Measurements from ENCODE around the gene C1QTNF4. TPM values are rescaled to one million over a fixed set of nuclear protein-coding genes. Genes with fewer than 3 reads are reported as not detected.

Gene C1QTNF4
- total and polyA plus RNA-seq, 2 of the 13 experiments (the other 11 are each of a cell fraction or from before 2014, with no cell fraction given) = not detected

DNA sequence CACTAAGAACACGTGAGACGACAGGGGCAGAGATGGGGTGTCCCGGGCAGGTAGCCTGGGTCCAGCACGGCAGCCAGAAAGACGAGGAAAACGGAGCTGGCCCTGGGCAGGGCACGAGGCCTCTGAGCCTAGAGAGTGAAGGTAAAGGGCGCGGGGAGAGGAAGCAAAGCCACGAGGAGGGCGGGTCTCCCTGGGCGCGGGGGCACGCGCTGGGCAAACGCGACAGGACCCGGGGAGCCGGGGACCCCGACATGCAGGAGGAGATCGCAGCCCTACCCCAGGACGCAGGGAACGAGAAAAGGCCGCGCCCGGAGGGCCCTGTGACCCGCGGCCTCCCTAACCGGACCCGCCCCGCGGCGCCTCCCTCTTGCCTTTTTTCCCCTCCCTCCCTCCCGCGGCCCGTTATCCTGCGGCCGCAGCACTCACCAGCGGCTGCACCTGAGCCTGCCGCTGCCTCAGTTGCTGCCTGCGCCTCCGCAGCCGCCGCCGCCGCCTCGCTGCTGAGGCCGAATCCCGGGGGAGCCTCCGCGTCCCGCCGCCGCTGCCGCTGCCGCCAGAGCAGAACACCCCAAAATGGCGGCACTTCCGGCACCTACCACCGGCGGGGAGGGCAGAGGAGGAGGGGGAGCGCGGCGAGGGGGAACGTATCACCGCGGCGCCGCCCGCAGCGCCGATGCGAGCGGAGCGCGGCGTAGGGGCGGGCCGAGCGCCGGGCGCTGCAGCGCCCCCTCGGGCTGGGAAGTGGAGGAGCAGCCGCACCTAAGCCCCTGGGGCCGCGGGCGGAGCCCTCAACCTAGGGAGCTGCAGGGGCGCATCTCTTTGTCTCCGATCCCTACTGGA lies 41.4 kb downstream of the C1QTNF4 start, which contains the start of gene CELF1 (continued):
- TF ChIP-seq, protein P1, sequence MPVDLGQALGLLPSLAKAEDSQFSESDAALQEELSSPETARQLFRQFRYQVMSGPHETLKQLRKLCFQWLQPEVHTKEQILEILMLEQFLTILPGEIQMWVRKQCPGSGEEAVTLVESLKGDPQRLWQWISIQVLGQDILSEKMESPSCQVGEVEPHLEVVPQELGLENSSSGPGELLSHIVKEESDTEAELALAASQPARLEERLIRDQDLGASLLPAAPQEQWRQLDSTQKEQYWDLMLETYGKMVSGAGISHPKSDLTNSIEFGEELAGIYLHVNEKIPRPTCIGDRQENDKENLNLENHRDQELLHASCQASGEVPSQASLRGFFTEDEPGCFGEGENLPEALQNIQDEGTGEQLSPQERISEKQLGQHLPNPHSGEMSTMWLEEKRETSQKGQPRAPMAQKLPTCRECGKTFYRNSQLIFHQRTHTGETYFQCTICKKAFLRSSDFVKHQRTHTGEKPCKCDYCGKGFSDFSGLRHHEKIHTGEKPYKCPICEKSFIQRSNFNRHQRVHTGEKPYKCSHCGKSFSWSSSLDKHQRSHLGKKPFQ (CRISPR knock-in tag; IDR thresholded peaks at IDR 0.05; ENCODE audit: insufficient replicate concordance) = no peak
- TF ChIP-seq WIZ (CRISPR knock-in tag; IDR thresholded peaks at IDR 0.05) (0 out of 2 replicates have a peak, but pooled peaks have one; percentile 64), ZSCAN21 (CRISPR knock-in tag; IDR thresholded peaks at IDR 0.05; ENCODE audit: borderline replicate concordance) (no peak), ESRRA (CRISPR knock-in tag; IDR thresholded peaks at IDR 0.05; ENCODE audit: low read depth) (peak; percentile 52; the same call in 1 of the 2 replicates), TMF1 (CRISPR knock-in tag; IDR thresholded peaks at IDR 0.05; ENCODE audit: low read depth) (peak; percentile 67; the same call in 1 of the 2 replicates), CCDC6 (CRISPR knock-in tag; IDR thresholded peaks at IDR 0.05) (peak; percentile 75), ARNT (IDR thresholded peaks at IDR 0.05) (no peak), ZNF143 (CRISPR knock-in tag; IDR thresholded peaks at IDR 0.05) (peak; percentile 18; the same call in 1 of the 2 replicates), POGZ (CRISPR knock-in tag; IDR thresholded peaks at IDR 0.05) (peak; percentile 77; the same call in 1 of the 2 replicates), ZNF550 (CRISPR knock-in tag; IDR thresholded peaks at IDR 0.05; ENCODE audit: borderline replicate concordance) (0 out of 2 replicates have a peak, but pooled peaks have one; percentile 79), ZEB1 (IDR thresholded peaks at IDR 0.05; ENCODE audit: insufficient replicate concordance, low read depth) (no peak), ZNF382 (CRISPR knock-in tag; IDR thresholded peaks at IDR 0.05; ENCODE audit: borderline replicate concordance) (no peak), NPAS2 (CRISPR knock-in tag; IDR thresholded peaks at IDR 0.05; ENCODE audit: borderline replicate concordance) (no peak)
- TF ChIP-seq, protein P2, sequence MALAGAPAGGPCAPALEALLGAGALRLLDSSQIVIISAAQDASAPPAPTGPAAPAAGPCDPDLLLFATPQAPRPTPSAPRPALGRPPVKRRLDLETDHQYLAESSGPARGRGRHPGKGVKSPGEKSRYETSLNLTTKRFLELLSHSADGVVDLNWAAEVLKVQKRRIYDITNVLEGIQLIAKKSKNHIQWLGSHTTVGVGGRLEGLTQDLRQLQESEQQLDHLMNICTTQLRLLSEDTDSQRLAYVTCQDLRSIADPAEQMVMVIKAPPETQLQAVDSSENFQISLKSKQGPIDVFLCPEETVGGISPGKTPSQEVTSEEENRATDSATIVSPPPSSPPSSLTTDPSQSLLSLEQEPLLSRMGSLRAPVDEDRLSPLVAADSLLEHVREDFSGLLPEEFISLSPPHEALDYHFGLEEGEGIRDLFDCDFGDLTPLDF (CRISPR knock-in tag; IDR thresholded peaks at IDR 0.05) = 0 out of 2 replicates have a peak, but pooled peaks have one; percentile 20
- TF ChIP-seq, protein P3, sequence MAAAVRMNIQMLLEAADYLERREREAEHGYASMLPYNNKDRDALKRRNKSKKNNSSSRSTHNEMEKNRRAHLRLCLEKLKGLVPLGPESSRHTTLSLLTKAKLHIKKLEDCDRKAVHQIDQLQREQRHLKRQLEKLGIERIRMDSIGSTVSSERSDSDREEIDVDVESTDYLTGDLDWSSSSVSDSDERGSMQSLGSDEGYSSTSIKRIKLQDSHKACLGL (CRISPR knock-in tag; IDR thresholded peaks at IDR 0.05) = peak; percentile 89; the same call in 1 of the 2 replicates
- TF ChIP-seq, protein P4, sequence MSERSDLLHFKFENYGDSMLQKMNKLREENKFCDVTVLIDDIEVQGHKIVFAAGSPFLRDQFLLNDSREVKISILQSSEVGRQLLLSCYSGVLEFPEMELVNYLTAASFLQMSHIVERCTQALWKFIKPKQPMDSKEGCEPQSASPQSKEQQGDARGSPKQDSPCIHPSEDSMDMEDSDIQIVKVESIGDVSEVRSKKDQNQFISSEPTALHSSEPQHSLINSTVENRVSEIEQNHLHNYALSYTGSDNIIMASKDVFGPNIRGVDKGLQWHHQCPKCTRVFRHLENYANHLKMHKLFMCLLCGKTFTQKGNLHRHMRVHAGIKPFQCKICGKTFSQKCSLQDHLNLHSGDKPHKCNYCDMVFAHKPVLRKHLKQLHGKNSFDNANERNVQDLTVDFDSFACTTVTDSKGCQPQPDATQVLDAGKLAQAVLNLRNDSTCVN (CRISPR knock-in tag; IDR thresholded peaks at IDR 0.05; ENCODE audit: borderline replicate concordance) = no peak
- TF ChIP-seq, protein P5, sequence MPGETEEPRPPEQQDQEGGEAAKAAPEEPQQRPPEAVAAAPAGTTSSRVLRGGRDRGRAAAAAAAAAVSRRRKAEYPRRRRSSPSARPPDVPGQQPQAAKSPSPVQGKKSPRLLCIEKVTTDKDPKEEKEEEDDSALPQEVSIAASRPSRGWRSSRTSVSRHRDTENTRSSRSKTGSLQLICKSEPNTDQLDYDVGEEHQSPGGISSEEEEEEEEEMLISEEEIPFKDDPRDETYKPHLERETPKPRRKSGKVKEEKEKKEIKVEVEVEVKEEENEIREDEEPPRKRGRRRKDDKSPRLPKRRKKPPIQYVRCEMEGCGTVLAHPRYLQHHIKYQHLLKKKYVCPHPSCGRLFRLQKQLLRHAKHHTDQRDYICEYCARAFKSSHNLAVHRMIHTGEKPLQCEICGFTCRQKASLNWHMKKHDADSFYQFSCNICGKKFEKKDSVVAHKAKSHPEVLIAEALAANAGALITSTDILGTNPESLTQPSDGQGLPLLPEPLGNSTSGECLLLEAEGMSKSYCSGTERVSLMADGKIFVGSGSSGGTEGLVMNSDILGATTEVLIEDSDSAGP (CRISPR knock-in tag; IDR thresholded peaks at IDR 0.05; ENCODE audit: borderline replicate concordance) = peak; percentile 64; the same call in 1 of the 2 replicates
- TF ChIP-seq, protein P6, sequence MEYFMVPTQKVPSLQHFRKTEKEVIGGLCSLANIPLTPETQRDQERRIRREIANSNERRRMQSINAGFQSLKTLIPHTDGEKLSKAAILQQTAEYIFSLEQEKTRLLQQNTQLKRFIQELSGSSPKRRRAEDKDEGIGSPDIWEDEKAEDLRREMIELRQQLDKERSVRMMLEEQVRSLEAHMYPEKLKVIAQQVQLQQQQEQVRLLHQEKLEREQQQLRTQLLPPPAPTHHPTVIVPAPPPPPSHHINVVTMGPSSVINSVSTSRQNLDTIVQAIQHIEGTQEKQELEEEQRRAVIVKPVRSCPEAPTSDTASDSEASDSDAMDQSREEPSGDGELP (IDR thresholded peaks at IDR 0.05; ENCODE audit: borderline replicate concordance, low read depth) = no peak; the same call in 1 of the 2 replicates
- TF ChIP-seq, protein P7, sequence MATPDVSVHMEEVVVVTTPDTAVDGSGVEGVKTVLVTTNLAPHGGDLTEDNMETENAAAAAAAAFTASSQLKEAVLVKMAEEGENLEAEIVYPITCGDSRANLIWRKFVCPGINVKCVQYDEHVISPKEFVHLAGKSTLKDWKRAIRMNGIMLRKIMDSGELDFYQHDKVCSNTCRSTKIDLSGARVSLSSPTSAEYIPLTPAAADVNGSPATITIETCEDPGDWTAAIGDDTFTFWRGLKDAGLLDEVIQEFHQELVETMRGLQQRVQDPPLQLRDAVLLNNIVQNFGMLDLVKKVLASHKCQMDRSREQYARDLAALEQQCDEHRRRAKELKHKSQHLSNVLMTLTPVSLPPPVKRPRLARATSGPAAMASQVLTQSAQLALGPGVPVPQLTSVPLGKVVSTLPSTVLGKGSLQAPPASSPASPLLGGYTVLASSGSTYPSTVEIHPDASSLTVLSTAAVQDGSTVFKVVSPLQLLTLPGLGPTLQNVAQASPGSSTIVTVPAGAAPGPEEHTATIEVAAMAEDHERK (CRISPR knock-in tag; IDR thresholded peaks at IDR 0.05; ENCODE audit: low read depth) = peak; percentile 91
